ENCODE measurements around the gene SEPTIN3.

SEPTIN3 gene

GRCh38 chr22:41983513-41984405 lies 14.5 kb downstream of the SEPTIN3 start:
- no peak overlapping the region for H2BK120ac ChIP-seq (ENCODE audit: low read depth, low read length)
- H3K18ac ChIP-seq (ENCODE audit: low read length) = no peak overlapping the region
- no peak overlapping the region for H3K23ac ChIP-seq (ENCODE audit: low read length)
- H3K4me3 ChIP-seq (ENCODE audit: low read length) = no peak overlapping the region
- no peak overlapping the region for H2BK5ac ChIP-seq (ENCODE audit: low read length)
- no peaks in the 10 kb centered on the region for H3K79me1 ChIP-seq (ENCODE audit: low read length)
- H3K9ac ChIP-seq (ENCODE audit: low read length) = no peak overlapping the region
- no peak overlapping the region for H3K56ac ChIP-seq (ENCODE audit: low read length)
- H4K5ac ChIP-seq (ENCODE audit: low read length) = no peak overlapping the region
- H3K4me1 ChIP-seq (ENCODE audit: control insufficient read depth, low read depth, low read length) = no peaks in the 10 kb centered on the region
- H3K4me2 ChIP-seq (ENCODE audit: low read length) = no peak overlapping the region
- no peak overlapping the region for H2AK5ac ChIP-seq (ENCODE audit: low read length)
- H3K79me2 ChIP-seq (ENCODE audit: control insufficient read depth, insufficient read depth, low read length) = no peaks in the 10 kb centered on the region
- no peak for DNase-seq
- no peak overlapping the region for H2BK15ac ChIP-seq (replicated peaks; ENCODE audit: low read depth)
- no CpG with 5 or more reads among the region's 6 CpGs for WGBS (ENCODE audit: extremely low coverage, insufficient coverage, low lambda C conversion rate)
- H3K27ac ChIP-seq (ENCODE audit: low read depth, low read length) = no peak overlapping the region
- no peaks in the 10 kb centered on the region for H3K27me3 ChIP-seq (ENCODE audit: insufficient read depth, low read length, poor library complexity)
- H3K36me3 ChIP-seq (ENCODE audit: control insufficient read depth, insufficient read depth, low read length) = no peaks in the 10 kb centered on the region
- H3K4ac ChIP-seq (ENCODE audit: low read depth, low read length) = no peak overlapping the region
- H4K8ac ChIP-seq (ENCODE audit: low read depth, low read length) = no peak overlapping the region

DNA sequence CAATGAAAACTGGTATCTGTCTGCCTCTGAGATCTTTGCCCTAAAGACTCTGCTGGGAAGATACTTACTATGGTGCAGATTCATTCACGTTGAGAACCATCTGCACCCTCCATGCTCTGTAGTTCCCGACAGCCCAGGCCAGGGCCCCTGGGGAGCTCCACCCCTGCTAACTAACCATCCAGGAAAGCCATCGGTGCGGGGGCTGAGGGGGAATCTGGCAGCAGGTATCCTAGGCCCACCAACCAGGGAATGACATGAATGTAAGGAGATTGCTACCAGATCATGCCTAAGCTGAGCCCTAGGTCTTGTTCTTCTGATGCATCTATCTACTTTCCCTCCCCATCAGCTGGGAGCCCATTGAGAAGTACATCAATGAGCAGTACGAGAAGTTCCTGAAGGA lies 18.0 kb downstream of the SEPTIN3 start:
- Histone ChIP-seq H4K8ac (ENCODE audit: low read depth, low read length) (no peak overlapping the region), H2AK5ac (ENCODE audit: low read length) (no peak overlapping the region), H2BK5ac (ENCODE audit: low read length) (no peak overlapping the region), H3K4me3 (ENCODE audit: low read length) (no peak overlapping the region), H3K4me1 (ENCODE audit: control insufficient read depth, low read depth, low read length) (no peaks in the 10 kb centered on the region), H3K27ac (ENCODE audit: low read depth, low read length) (no peak overlapping the region), H3K36me3 (ENCODE audit: control insufficient read depth, insufficient read depth, low read length) (no peaks in the 10 kb centered on the region), H3K4ac (ENCODE audit: low read depth, low read length) (no peak overlapping the region), H3K18ac (ENCODE audit: low read length) (no peak overlapping the region), H3K56ac (ENCODE audit: low read length) (no peak overlapping the region), H3K27me3 (ENCODE audit: insufficient read depth, low read length, poor library complexity) (no peaks in the 10 kb centered on the region), H3K79me2 (ENCODE audit: control insufficient read depth, insufficient read depth, low read length) (no peaks in the 10 kb centered on the region), H3K79me1 (ENCODE audit: low read length) (no peaks in the 10 kb centered on the region), H2BK120ac (ENCODE audit: low read depth, low read length) (no peak overlapping the region), H3K23ac (ENCODE audit: low read length) (no peak overlapping the region), H2BK15ac (replicated peaks; ENCODE audit: low read depth) (no peak overlapping the region), H3K9ac (ENCODE audit: low read length) (no peak overlapping the region), H3K4me2 (ENCODE audit: low read length) (no peak overlapping the region), H4K5ac (ENCODE audit: low read length) (no peak overlapping the region)
- WGBS (ENCODE audit: extremely low coverage, insufficient coverage, low lambda C conversion rate) = no CpG with 5 or more reads among the region's 5 CpGs
- DNase-seq = no peak

DNA sequence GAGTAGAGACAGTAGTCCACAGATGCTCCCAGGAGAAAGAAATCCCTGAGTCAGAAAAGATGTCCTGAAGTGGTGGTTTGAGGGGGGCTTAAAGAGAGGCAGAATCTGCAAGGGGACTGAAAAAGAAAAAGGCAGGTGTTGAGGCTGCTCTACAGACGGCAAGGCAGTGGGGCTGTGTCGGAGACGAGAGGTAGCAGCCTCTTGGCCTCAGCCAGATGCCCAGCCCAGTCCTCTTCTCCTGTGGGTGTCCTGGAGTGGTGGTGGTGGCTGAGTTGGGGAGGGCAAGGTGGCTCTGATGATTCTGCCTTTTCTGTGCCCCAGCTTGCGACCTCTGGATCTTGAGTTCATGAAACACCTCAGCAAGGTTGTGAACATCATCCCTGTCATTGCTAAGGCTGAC lies 20.0 kb downstream of the SEPTIN3 start:
- no peak overlapping the region for H2BK15ac ChIP-seq (replicated peaks; ENCODE audit: low read depth)
- no peak overlapping the region for H3K27ac ChIP-seq (ENCODE audit: low read depth, low read length)
- no peaks in the 10 kb centered on the region for H3K36me3 ChIP-seq (ENCODE audit: control insufficient read depth, insufficient read depth, low read length)
- no peaks in the 10 kb centered on the region for H3K79me2 ChIP-seq (ENCODE audit: control insufficient read depth, insufficient read depth, low read length)
- H2BK5ac ChIP-seq (ENCODE audit: low read length) = no peak overlapping the region
- no peak overlapping the region for H4K5ac ChIP-seq (ENCODE audit: low read length)
- H3K4me1 ChIP-seq (ENCODE audit: control insufficient read depth, low read depth, low read length) = no peaks in the 10 kb centered on the region
- H3K4me2 ChIP-seq (ENCODE audit: low read length) = no peak overlapping the region
- no peak for DNase-seq
- no peak overlapping the region for H2BK120ac ChIP-seq (ENCODE audit: low read depth, low read length)
- no peak overlapping the region for H3K4ac ChIP-seq (ENCODE audit: low read depth, low read length)
- H3K79me1 ChIP-seq (ENCODE audit: low read length) = no peaks in the 10 kb centered on the region
- no peak overlapping the region for H4K8ac ChIP-seq (ENCODE audit: low read depth, low read length)
- H3K18ac ChIP-seq (ENCODE audit: low read length) = no peak overlapping the region
- WGBS (ENCODE audit: extremely low coverage, insufficient coverage, low lambda C conversion rate) = no CpG with 5 or more reads among the region's 4 CpGs
- H3K56ac ChIP-seq (ENCODE audit: low read length) = no peak overlapping the region
- H3K27me3 ChIP-seq (ENCODE audit: insufficient read depth, low read length, poor library complexity) = no peaks in the 10 kb centered on the region
- H3K23ac ChIP-seq (ENCODE audit: low read length) = no peak overlapping the region
- no peak overlapping the region for H3K4me3 ChIP-seq (ENCODE audit: low read length)
- H3K9ac ChIP-seq (ENCODE audit: low read length) = no peak overlapping the region
- no peak overlapping the region for H2AK5ac ChIP-seq (ENCODE audit: low read length)

DNA sequence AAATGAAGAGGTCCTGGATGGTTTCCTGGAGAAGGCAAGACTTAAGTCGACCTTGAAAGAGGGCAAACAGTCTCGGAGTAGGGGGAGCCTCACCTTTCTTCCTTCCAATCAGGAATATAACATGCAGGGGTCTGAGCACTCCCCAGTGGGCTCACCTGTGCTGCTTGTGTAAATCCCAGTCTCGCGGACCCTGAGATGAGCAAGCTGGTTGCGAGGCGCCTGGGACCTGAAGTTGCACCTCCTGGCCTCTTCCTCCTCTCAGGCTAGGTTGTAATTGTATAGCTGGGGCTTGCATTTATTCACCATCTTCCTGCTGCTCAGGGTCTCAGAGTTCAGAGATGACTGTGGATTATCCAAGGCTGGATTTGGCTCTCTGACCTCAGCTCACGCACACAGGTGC lies 21.9 kb downstream of the SEPTIN3 start:
- no peaks in the 10 kb centered on the region for H3K36me3 ChIP-seq (ENCODE audit: control insufficient read depth, insufficient read depth, low read length)
- H2BK5ac ChIP-seq (ENCODE audit: low read length) = no peak overlapping the region
- H3K4me2 ChIP-seq (ENCODE audit: low read length) = no peak overlapping the region
- WGBS (ENCODE audit: extremely low coverage, insufficient coverage, low lambda C conversion rate) = no CpG with 5 or more reads among the region's 7 CpGs
- H2BK120ac ChIP-seq (ENCODE audit: low read depth, low read length) = no peak overlapping the region
- no peak overlapping the region for H4K5ac ChIP-seq (ENCODE audit: low read length)
- no peak overlapping the region for H3K9ac ChIP-seq (ENCODE audit: low read length)
- no peaks in the 10 kb centered on the region for H3K79me1 ChIP-seq (ENCODE audit: low read length)
- no peaks in the 10 kb centered on the region for H3K4me1 ChIP-seq (ENCODE audit: control insufficient read depth, low read depth, low read length)
- no peaks in the 10 kb centered on the region for H3K79me2 ChIP-seq (ENCODE audit: control insufficient read depth, insufficient read depth, low read length)
- H3K23ac ChIP-seq (ENCODE audit: low read length) = no peak overlapping the region
- H4K8ac ChIP-seq (ENCODE audit: low read depth, low read length) = no peak overlapping the region
- no peak overlapping the region for H2AK5ac ChIP-seq (ENCODE audit: low read length)
- H2BK15ac ChIP-seq (replicated peaks; ENCODE audit: low read depth) = no peak overlapping the region
- H3K4ac ChIP-seq (ENCODE audit: low read depth, low read length) = no peak overlapping the region
- H3K4me3 ChIP-seq (ENCODE audit: low read length) = no peak overlapping the region
- H3K18ac ChIP-seq (ENCODE audit: low read length) = no peak overlapping the region
- H3K27ac ChIP-seq (ENCODE audit: low read depth, low read length) = no peak overlapping the region
- H3K27me3 ChIP-seq (ENCODE audit: insufficient read depth, low read length, poor library complexity) = no peaks in the 10 kb centered on the region
- H3K56ac ChIP-seq (ENCODE audit: low read length) = no peak overlapping the region
- no peak for DNase-seq

DNA sequence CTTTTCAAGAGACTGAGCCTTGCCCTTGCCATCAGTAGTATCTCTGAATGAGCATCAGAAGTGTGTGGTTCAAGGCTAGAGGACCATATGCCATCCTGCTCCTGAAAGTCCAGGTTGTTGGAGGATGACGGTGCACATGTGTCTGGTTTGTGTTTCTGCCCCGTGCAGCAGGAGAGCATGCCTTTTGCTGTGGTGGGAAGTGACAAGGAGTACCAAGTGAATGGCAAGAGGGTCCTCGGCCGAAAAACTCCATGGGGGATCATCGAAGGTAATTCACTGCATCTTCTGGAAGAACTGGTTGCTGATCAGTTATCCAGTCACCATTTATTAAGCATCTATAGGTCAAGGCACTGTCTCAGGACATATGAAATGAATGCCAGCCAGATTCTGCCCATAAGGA lies 23.3 kb downstream of the SEPTIN3 start:
- Histone ChIP-seq H3K18ac (ENCODE audit: low read length) (no peak overlapping the region), H3K4ac (ENCODE audit: low read depth, low read length) (no peak overlapping the region), H3K9ac (ENCODE audit: low read length) (no peak overlapping the region), H3K4me2 (ENCODE audit: low read length) (no peak overlapping the region), H3K27ac (ENCODE audit: low read depth, low read length) (no peak overlapping the region), H2BK15ac (replicated peaks; ENCODE audit: low read depth) (no peak overlapping the region), H4K8ac (ENCODE audit: low read depth, low read length) (no peak overlapping the region), H3K36me3 (ENCODE audit: control insufficient read depth, insufficient read depth, low read length) (no peaks in the 10 kb centered on the region), H3K23ac (ENCODE audit: low read length) (no peak overlapping the region), H2BK5ac (ENCODE audit: low read length) (no peak overlapping the region), H3K79me1 (ENCODE audit: low read length) (no peaks in the 10 kb centered on the region), H4K5ac (ENCODE audit: low read length) (no peak overlapping the region), H3K27me3 (ENCODE audit: insufficient read depth, low read length, poor library complexity) (no peaks in the 10 kb centered on the region), H2AK5ac (ENCODE audit: low read length) (no peak overlapping the region), H3K4me3 (ENCODE audit: low read length) (no peak overlapping the region), H2BK120ac (ENCODE audit: low read depth, low read length) (no peak overlapping the region), H3K4me1 (ENCODE audit: control insufficient read depth, low read depth, low read length) (no peaks in the 10 kb centered on the region), H3K79me2 (ENCODE audit: control insufficient read depth, insufficient read depth, low read length) (no peaks in the 10 kb centered on the region), H3K56ac (ENCODE audit: low read length) (no peak overlapping the region)
- no CpG with 5 or more reads among the region's 5 CpGs for WGBS (ENCODE audit: extremely low coverage, insufficient coverage, low lambda C conversion rate)
- DNase-seq = no peak

DNA sequence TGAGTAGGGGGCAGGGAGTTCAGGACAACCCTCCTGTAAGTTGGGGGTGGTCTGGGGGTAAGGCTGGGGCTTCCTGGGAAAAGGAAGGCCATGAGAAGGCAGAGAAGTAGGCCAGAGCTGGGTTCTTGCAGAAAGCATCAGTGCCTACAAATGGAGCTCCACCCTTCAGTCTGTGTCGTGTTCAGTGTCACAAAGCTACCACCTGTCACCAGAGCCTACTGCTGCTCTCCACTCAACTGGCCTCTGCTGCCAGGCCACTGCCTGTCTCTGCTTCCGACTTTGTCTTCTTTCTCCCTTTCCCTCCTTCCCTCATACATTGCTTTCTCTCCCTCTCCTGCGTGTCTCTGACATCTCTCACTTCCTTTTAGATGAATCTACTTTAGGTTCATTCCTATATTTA lies 26.0 kb downstream of the SEPTIN3 start:
- no peak overlapping the region for H3K27ac ChIP-seq (ENCODE audit: low read depth, low read length)
- WGBS (ENCODE audit: extremely low coverage, insufficient coverage, low lambda C conversion rate) = no CpG with 5 or more reads among the region's 3 CpGs

More for the DNA sequence above, 26.0 kb downstream of the SEPTIN3 start:
- Histone ChIP-seq H3K4me3 (ENCODE audit: low read length) (no peak overlapping the region), H3K36me3 (ENCODE audit: control insufficient read depth, insufficient read depth, low read length) (no peaks in the 10 kb centered on the region), H3K4me2 (ENCODE audit: low read length) (no peak overlapping the region), H2BK120ac (ENCODE audit: low read depth, low read length) (no peak overlapping the region), H2AK5ac (ENCODE audit: low read length) (no peak overlapping the region), H2BK15ac (replicated peaks; ENCODE audit: low read depth) (no peak overlapping the region), H3K4ac (ENCODE audit: low read depth, low read length) (no peak overlapping the region), H3K56ac (ENCODE audit: low read length) (no peak overlapping the region), H2BK5ac (ENCODE audit: low read length) (no peak overlapping the region), H4K8ac (ENCODE audit: low read depth, low read length) (no peak overlapping the region), H3K79me2 (ENCODE audit: control insufficient read depth, insufficient read depth, low read length) (no peaks in the 10 kb centered on the region), H3K9ac (ENCODE audit: low read length) (no peak overlapping the region), H3K18ac (ENCODE audit: low read length) (no peak overlapping the region), H3K4me1 (ENCODE audit: control insufficient read depth, low read depth, low read length) (no peaks in the 10 kb centered on the region), H3K23ac (ENCODE audit: low read length) (no peak overlapping the region), H3K27me3 (ENCODE audit: insufficient read depth, low read length, poor library complexity) (no peaks in the 10 kb centered on the region), H3K79me1 (ENCODE audit: low read length) (no peaks in the 10 kb centered on the region), H4K5ac (ENCODE audit: low read length) (no peak overlapping the region)
- no peak for DNase-seq
